ENCODE results near the gene CDCA8. TPM values are rescaled to one million over a fixed set of nuclear protein-coding genes. Genes with fewer than 3 reads are reported as not detected.
"Not testable (repeated sequence)": the region's sequence is repeated elsewhere in the genome, so short reads cannot be mapped to it uniquely, and the experiment has no call there.

Gene CDCA8
- total RNA-seq, 1 donor from 2014 or later = 0.85 TPM

DNA sequence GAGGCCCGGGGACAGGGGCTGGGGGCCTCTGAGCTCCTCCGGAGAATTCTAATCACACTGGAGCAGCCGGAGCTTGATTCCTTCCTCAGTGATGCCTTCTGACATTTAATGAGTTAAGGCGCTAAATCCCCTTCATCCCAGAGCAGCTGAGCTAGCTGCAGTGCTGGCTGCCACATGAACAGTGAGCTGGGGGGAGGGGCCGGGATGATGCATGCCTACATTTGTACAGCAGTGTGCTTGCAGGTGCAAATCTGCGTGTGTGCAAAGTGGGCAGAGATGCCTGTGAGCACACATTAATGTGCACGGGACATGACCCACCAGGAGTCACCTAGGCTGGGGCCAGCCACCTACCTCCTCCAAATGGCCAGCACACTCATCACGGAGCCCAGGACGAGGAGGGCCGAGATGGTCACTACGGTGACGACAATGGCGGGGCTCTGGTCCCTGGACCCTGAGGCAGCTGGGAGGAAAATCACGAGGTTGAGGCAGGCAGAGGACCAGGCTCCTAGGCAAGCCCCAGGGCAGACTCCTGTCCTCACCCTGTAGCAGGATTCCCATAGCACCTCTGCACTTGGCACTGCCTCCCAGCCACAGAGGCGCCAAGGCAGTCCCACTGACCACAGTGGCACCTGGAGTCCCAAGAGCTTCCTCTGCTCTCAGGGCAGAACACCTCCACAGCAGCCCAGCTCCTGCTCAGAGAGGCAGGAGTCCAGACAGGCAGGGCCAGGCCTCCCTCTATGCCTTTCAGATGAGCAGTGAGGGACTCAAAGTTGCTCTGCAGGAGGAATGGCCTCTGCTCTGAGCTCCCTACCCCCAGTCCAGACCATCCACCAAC is 34.7 kb downstream of the CDCA8 start:
- intact Hi-C loops (cut with DNase I) = no loop called here
- DNase-seq (ENCODE audit: low spot score) (peak; percentile 30), ATAC-seq (no peak)

DNA sequence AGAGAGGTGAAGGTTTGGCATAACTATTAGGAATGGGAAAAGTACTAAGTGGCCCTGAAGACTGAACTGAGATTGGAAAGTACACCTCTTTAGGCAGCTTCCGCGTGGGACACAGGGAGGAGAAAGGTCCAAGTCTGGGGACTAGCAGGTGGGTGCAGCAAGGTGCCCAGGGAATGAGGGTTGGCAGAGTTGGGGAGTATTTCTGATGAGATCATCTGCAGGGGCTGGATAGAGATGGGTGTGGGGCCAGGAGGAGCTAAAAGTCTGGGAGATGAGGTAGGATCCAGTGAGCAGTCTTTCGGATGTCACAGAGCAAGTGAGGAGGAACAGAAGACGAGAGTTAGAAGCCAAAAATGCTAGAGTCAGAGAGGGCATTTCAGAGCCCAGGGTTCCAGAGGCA is 36.1 kb downstream of the CDCA8 start:
- no peak for ATAC-seq
- no peak for DNase-seq (ENCODE audit: low spot score)
- intact Hi-C loops (cut with DNase I) = no loop called here

DNA sequence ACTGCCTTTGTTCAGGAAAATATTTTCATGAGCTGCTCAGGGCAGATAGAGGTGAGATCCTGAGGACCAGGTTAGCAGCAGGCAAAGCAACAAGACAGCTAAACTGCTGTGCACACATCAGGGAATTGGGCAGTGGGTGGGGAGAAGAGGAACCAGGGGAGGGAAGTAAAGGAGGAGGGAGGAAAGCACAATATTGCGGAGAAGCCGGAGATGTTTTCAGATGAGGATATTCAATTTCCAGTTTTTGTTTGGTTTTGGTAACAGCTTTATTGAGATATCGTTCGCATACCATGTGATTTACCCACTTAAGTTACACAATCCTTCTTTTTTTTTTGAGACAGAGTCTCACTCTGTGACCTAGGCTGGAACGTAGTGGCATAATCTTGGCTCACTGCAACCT is 38.1 kb downstream of the CDCA8 start:
- intact Hi-C loops (cut with DNase I) = no loop called here
- DNase-seq (ENCODE audit: low spot score) = no peak
- ATAC-seq = no peak

DNA sequence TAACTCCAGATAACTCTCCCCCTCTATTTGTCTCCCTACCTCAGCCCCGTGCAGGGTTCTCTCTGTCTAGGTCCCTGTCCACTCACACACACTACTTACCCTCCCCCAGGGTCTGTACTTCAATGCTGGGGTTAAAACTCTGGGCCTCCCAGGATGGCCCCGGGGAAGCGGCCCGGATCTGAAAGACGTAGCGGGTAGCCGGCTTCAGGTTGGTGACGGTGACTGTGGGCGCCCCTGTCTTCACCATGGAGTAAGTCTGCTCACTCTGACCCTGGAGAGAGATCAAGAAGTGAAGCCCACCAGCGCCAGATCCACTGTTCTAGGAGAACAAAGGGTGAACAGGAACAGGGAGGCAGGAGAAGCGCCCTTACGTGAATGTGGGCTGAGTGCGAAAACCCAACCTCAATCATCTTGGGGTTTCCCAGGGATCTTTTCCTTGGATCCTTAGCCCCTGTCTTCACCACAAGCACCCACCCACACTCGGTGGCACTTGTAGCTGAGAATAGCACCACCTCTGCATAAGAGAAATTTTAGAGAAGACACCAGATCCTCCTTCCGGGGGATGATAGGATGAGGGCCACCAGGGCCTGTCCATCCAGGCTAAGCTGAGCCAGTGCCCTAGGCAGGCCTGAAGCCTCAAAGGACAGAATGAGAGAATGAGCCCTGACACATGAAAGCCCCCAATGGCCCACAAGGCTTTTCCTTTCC is 39.1 kb downstream of the CDCA8 start:
- ATAC-seq (no peak), DNase-seq (ENCODE audit: low spot score) (no peak)
- intact Hi-C loops (cut with DNase I) = no loop called here

DNA sequence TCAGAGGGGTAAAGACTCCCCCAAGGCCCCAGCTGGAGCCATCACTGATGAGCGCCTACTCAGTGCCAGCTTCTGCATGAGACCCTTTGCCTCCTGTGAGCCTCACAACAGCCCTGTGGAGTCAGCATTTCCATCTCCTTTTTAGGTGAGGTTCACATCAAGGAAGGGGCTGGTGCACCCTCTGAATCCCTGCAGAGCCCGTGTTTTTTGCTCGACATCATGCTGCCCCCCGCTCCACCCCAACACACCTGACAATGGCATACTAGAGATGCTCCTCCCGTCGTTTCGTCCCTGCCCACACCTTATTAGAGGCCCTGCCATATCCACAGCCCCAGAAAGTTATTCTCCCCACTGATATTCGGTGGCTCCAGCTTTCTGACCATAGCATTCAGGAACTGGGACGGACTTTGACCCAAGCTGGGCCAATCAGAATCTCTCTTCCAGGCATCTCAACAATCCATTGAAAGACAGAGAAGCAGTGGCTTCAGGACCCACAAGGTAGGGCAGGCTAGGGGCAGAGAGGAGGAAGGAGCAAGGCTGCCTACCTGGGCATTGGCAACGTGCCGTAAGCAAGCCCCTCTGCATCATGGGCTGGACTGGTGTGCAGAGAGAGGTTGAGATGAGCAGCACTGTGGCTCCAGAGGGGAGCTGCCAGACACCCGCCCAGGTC is 39.9 kb downstream of the CDCA8 start:
- intact Hi-C loops (cut with DNase I) = no loop called here
- DNase-seq (ENCODE audit: low spot score) (peak; percentile 21), ATAC-seq (no peak)

DNA sequence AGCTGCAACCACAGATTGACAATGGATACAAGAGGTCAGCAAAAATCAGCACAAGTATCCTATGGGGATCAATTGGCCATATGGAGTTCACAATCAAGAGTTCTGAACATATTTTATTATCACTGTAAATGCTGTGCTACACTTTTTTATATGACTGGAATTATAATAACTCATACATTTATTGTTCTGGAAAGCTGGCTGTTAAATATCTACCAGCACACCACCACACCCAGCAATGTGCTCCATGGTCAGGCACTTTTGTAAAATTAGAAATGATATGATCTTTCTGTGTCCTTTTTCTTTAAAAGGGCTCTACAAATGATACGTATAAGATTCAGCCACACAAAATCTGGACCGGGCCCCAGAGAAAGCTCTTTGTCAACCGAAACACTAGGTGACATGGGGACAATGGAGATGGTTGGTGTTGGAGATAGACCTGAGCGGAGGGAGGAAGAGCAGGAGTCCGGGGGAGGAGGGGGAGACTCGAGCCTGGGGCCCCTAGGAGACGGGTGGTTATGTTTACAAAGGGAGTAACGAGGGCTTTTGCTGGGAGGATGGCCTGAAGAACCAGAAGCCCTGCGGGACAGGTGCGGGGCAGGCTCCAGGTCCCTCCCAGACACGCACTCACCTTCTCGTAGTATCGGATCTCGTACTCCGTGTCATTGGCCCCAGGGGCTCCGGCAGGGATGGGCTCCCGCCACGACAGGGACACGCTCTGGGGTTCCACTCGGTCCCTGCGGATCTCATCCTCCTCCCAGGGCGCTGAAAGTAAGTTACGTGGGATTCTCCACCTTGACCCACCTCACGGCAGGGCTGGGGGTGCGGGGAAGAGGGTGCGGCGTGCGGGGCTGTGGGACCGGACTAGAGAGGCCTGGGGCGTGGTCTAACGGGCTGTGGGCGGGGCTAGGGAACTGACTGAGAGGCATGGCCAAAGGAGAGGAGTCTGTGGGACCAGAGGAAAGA is 42.6 kb downstream of the CDCA8 start:
- DNase-seq (ENCODE audit: low spot score) (peak; percentile 55), ATAC-seq (no peak)
- intact Hi-C loops (cut with DNase I) = no loop called here

DNA sequence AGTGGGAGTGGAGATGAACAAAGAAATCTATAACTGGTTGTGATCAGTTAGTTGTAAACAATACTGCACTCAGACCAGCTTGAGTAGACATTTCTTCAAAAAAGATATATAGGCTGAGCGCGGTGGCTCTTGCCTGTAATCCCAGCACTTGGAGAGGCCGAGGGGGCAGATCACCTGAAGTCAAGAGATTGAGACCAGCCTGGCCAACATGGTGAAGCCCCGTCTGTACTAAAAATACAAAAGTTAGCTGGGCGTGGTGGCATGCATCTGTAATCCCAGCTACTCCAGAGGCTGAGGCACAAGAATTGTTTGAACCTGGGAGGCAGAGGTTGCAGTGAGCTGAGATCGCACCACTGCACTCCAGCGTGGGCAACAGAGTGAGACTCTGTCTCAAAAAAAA is 45.7 kb downstream of the CDCA8 start:
- peak; percentile 18 for DNase-seq (ENCODE audit: low spot score)
- intact Hi-C loops (cut with DNase I); ATAC-seq: not testable (repeated sequence)

DNA sequence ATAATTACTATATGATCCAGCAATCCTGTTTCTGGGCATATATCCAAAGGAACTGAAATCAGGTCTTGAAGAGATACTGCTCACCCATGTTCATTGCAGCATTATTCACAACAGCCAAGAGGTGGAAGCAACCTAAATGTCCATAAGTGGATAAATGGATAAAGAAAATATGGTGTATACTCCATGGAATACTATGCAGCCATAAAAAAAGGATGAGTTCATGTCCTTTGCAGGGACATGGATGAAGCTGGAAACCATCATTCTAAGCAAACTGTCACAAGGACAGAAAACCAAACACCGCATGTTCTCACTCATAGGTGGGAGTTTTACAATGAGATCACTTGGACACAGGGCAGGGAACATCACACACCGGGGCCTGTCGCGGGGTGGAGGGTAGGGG is 46.3 kb downstream of the CDCA8 start:
- ATAC-seq; intact Hi-C loops (cut with DNase I); DNase-seq (ENCODE audit: low spot score): not testable (repeated sequence)

DNA sequence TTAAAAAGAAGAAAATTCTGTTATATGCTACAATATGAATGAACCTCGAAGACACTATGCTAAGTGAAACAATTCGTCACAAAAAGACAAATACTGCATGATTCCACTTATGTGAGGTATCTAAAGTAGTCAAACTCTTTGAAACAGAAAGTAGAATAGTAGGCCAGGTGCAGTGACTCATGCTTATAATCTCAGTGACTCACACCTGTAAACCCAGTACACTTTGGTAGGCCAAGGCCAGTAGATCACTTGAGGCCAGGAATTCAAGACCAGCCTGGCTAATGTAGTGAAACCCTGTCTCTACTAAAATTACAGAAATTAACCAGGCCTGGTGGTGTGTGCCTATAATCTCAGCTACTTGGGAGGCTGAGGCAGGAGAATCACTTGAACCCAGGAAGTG is 46.9 kb downstream of the CDCA8 start:
- DNase-seq (ENCODE audit: low spot score) (no peak), ATAC-seq (no peak)
- intact Hi-C loops (cut with DNase I) = no loop called here

DNA sequence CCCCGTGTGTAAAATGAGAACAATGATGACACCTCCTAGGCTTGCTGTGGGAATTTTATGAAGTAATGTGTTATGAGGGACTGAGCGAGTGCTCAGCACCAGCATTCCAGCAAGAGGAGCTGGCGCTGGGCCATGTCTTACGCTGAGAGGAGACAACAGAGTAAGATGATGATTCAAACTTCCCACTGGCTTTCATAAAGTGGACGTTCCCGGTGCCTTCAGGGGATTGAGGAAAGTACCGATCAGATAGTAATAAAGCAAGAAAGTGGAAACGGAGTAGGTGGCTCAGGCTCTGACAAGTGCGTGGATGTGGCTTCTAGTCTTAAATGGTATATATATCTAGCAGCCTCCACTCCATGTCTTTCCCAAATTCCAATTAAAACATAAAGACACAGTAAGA is 48.8 kb downstream of the CDCA8 start:
- peak; percentile 55 for DNase-seq (ENCODE audit: low spot score)
- ATAC-seq = no peak

DNA sequence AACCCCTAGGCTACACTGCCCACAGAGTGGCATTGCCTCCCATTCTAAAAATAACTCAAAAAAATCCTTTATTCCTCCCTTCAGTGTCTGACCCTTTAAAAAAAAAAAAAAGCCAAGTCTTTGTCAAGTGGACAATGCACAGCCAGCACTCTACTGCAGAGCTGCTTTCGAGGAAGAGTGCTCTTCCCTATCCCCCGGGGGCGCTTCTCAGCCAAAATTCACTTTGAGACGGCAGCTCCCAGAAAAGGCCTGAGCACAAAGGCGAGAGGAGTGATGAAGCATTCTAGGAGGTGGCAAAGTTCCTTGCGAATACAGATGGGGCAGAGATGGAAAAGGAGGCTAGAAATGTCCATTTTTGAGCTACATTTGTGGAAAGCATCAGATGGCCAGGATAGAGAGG is 49.3 kb downstream of the CDCA8 start:
- ATAC-seq (no peak), DNase-seq (ENCODE audit: low spot score) (peak; percentile 33)
- intact Hi-C loops (cut with DNase I) = no loop called here

More for the DNA sequence above, 48.8 kb downstream of the CDCA8 start:
- intact Hi-C loops (cut with DNase I) = no loop called here

DNA sequence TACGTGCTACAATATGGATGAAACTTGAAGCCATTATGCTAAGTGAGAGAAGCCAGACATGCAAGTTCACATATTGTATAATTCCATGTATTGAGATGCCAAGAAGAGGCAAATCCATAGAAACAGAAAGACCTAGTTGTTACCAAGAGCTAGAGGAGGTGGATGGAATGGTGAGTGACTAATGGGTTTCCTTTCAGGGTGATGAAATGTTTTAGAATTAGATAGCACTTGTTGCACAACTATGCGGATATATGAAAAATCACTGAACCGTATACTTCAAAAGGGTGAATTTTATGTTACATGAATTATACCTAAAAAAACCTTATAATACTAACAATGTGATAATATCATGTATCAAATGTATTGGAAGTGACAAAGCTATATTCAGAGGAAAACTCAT is 54.5 kb downstream of the CDCA8 start:
- DNase-seq (ENCODE audit: low spot score) = no peak
- intact Hi-C loops (cut with DNase I) = no loop called here
- no peak for ATAC-seq

DNA sequence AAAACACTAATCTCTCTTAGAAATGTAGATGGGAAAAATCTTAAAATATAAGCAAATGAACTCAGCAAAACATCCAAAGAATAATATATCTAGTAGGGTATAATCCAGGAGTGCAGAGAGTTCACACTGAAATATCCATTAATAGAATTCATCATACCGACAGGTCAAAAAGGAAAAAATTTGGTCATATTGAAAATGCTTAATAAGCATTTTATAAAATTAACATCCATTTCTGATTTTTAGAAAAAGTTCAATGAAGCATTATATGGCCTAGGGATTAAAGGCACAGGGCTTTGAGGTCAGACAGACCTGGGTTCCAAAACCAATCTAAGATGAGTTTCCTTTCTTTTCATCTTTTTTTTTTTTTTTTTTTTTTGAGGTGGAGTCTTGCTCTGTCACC is 56.2 kb downstream of the CDCA8 start:
- no peak for ATAC-seq
- intact Hi-C loops (cut with DNase I) = no loop called here
- DNase-seq (ENCODE audit: low spot score) = no peak

DNA sequence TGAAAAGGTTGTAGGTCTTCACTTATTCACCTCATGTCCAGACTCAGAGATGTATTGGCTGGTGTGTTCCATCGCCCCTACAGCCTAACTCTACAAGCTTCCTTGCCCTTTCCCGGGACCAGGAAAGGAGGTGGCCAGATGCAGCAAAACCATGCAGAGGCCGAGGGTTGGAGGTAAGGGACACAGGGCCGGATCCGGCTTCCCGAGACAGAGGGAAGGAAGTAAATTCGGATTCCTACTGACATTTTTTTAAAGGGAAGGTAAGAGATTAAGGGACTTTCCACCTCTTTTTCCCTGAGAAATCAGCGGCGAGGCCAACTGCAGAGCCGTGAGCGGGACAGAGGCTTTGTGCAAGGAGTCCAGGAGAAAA is 59.9 kb downstream of the CDCA8 start:
- no peak for DNase-seq (ENCODE audit: low spot score)
- ATAC-seq = no peak
- intact Hi-C loops (cut with DNase I) = no loop called here

DNA sequence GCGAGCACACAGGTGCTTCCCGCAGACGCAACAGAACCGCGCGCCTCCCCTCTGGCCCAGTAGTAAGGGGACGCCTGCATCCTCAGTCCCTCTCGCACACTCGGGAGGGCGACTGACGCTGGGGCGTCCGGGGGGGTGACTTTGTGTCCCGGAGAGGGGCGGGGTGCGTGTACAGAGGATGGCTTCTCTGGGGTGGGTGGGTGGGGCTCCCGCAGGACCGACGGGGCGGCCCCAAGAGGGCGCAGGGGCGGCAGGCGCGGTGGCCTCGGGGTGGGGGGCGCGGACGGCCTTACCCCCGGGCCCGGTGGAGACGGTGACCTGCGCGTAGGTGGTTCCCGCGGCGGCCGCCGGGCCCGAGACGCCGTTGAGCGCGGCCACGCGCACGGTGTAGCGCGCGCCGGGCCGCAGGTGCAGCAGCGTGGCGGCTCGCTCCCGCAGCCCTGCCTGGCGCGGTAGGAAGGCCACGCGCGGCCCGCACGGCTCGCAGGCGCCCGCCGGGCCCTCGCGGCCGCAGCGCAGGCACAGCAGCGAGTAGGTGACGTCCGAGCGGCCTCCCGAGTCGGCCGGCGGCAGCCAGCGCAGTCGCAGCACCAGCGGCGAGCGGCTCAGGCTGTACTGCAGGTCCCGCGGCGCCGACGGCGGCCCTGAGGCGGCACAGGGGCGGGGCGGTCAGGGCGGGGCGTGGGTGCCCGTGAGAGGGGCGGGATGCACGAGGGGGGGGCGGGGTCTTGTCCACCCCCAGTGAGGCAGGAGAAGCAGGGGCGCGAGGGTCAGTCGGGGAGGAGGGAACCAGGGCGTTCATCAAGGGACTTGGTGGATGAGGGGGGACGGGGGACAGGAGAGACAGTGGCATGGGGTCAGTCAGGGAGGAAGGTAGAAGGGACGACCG is 60.5 kb downstream of the CDCA8 start:
- ATAC-seq (no peak), DNase-seq (ENCODE audit: low spot score) (no peak)
- intact Hi-C loops (cut with DNase I) = no loop called here

DNA sequence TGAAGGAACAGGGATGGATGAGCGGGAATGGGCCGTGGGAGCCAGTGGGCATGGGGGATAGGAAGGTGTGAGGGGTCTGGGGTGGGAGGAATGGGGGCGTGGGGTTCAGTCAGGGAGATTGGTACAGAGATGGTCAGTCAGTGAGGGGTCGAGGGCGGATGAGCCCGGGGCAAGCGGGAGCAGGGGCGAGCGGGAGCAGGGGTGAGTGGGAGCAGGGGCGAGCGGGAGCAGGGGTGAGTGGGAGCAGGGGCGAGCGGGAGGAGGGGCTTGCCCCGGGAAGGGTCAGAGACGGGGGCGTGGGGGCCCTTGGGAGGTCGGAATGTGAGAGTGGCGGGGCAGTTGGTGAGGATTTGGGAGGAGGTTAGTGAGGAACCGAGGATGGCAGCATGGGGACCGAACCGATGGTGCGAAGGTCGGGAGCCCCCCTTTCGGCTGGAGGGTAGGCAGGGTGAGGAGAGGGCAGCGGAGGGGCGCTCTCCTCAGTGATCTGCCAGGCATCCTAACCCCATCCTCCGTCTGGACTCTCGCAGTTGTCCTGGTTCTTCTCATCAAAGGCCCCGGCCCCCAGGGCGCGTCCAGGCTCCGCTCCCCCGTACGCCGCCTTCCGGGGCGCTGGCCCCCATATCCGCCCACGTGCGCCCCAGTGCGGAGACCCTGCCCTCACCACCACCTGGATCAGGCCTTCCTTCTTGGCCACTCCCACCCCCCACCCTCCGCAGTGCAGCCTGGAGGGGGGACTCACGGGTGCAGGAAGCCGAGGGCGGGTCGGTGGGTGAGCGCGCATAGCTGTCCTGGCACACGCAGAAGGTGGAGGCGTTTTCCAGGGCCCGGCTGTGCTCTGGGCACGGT is 61.4 kb downstream of the CDCA8 start:
- ATAC-seq (no peak), DNase-seq (ENCODE audit: low spot score) (no peak)
- intact Hi-C loops (cut with DNase I) = no loop called here

DNA sequence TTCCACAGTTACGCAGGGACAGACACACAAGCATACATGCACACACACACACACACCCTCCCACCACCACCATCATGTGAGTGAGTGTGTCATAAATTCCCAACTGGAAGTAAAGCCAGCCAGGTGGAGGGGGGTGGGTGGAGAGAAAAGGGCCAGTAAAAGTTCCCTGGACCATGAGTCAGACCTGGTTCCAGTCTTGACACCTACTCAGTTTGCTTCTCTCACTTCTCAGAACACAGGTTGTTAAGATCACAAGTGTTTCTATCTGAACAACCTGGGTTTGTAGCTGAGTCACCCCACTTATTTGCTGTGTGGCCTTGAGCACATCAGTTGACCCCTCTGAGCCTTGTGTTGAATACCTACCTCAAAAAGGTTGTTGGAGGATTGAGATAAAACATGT is 63.0 kb downstream of the CDCA8 start:
- no peak for ATAC-seq
- intact Hi-C loops (cut with DNase I) = no loop called here
- no peak for DNase-seq (ENCODE audit: low spot score)

Data from sciatic nerve (tissue), 2 donors.